Right lobe of liver (tissue), 6 donors: ENCODE data around the gene OPN1SW. TPM values are rescaled to one million over a fixed set of nuclear protein-coding genes. Genes with fewer than 3 reads are reported as not detected.

Experiments
- ATAC-seq, 4 donors: fragments of 200-7000 bp; cut with Tn5 transposase; one replicate each; pipeline ENCODE4 v1.9.1; 2020; ENCODE audit warnings: mild to moderate bottlenecking in 4 of 4, moderate library complexity in 4 of 4
- DNase-seq, 3 donors: peaks; one replicate each; pipeline ENCODE4 v3.0.0-alpha.2; 2020
- H3K27ac ChIP-seq, 3 donors: fragments of 200-600 bp; one replicate each; pipeline ENCODE4 v1.8.0; 2022
- H3K27me3 ChIP-seq, 2 donors: fragments of 200-600 bp; one replicate each; pipeline ENCODE4 v1.8.0; 2022
- H3K36me3 ChIP-seq, 4 donors: fragments of 200-600 bp; sonication (generic) in 1 of 4; one replicate each; pipeline versions ENCODE4 v1.5.1 to v1.8.0; 2017 to 2022; ENCODE audit warnings: control low read depth in 1 of 4
- H3K4me1 ChIP-seq, 4 donors: fragments of 200-600 bp; sonication (generic) in 1 of 4; one replicate each; pipeline versions ENCODE4 v1.5.1 to v1.8.0; 2017 to 2022; ENCODE audit warnings: control low read depth in 1 of 4
- H3K4me3 ChIP-seq, 3 donors: fragments of 200-600 bp; one replicate each; pipeline ENCODE4 v1.8.0; 2022
- H3K9me3 ChIP-seq, 4 donors: fragments of 200-600 bp; sonication (generic) in 1 of 4; one replicate each; pipeline versions ENCODE4 v1.5.1 to v1.8.0; 2017 to 2022; ENCODE audit warnings: control low read depth in 1 of 4
- CTCF ChIP-seq, 4 donors: fragments of 200-600 bp in 3 of 4; fragments of 450-650 bp in 1 of 4; IDR thresholded peaks; one replicate each; pipeline versions ENCODE4 v1.5.1 to v1.8.0; 2016 to 2022; ENCODE audit warnings: antibody characterized with exemption in 4 of 4, mild to moderate bottlenecking in 2 of 4
- POLR2A ChIP-seq: fragments of 450-650 bp; IDR thresholded peaks from one replicate; pipeline ENCODE4 v1.6.1; 2017; ENCODE audit warnings: antibody characterized with exemption, mild to moderate bottlenecking
- WGBS: methylation state at CpG from one replicate; pipeline ENCODE4 v1.1.6; 2018; ENCODE audit warnings: low coverage, low lambda C conversion rate; ENCODE audit not compliant: insufficient coverage; ENCODE audit errors: missing lambda C conversion rate; 5-methylcytosine and 5-hydroxymethylcytosine counted together
- intact Hi-C, 2 donors: fragments of 100-400 bp; cut with DNase I; formaldehyde crosslinking; loops; one replicate each; pipeline versions ENCODE4 v1.11.2 to v1.14.1; 2022
- total RNA-seq, 6 experiments: library from RNA; depleted of rRNA in 2 of 6; stranded (reverse); fragments of >200 nt in 2 of 6; fragmentation: NEBNext Ultra II Directional in 3 of 6; extraction: Animal tissue kit (Norgen Biotek cat#: 25700) in 3 of 6; gene quantifications; one replicate each; pipeline versions ENCODE4 v1.1.0 to v1.2.4, GENCODE V29; 2016 to 2023
- donor health status: DM: no; HTN: yes; CAD: no.
- donor health status: DM: no; HTN: no; CAD: no.
- donor health status: DM: no; HTN: no; CAD: no.
- donor health status: DM: no; HTN: yes; CAD: no.
- donor health status: DM: no; HTN: yes; CAD: no.

The OPN1SW gene
- total RNA-seq, 6 experiments from 2014 or later, result not detected

- ATAC-seq (peak in 1 of 4 donors; percentile 22), DNase-seq (no peak)
- no peaks in the 10 kb centered on the region for H3K9me3 ChIP-seq
- 39% methylated on average over 1 of the region's 1 CpG for WGBS
- peaks cover 0 to 32% (median 5%) of the 10 kb centered on the region in 4 donors for H3K4me1 ChIP-seq
- intact Hi-C loops, result no loop called here
- H3K27ac ChIP-seq, result no peak overlapping the region
- H3K36me3 ChIP-seq, result peaks cover 0 to 23% (median 11%) of the 10 kb centered on the region in 4 donors
- no peak overlapping the region for H3K4me3 ChIP-seq
- H3K27me3 ChIP-seq, result no peaks in the 10 kb centered on the region
- TF ChIP-seq POLR2A (no peak), CTCF (IDR thresholded peaks at IDR 0.05) (no peak)
Measured at GRCh38 chr7:128745706-128746105, 29.9 kb downstream of the OPN1SW start.

- TF ChIP-seq CTCF (IDR thresholded peaks at IDR 0.05) (no peak), POLR2A (no peak)
- 42% methylated on average over 2 of the region's 2 CpGs for WGBS
- H3K4me3 ChIP-seq, result no peak overlapping the region
- H3K9me3 ChIP-seq, result no peaks in the 10 kb centered on the region
- DNase-seq (no peak), ATAC-seq (no peak)
- no peak overlapping the region for H3K27ac ChIP-seq
- H3K4me1 ChIP-seq, result peaks cover 0 to 39% (median 8%) of the 10 kb centered on the region in 4 donors
- H3K36me3 ChIP-seq, result peaks cover 0 to 16% (median 6%) of the 10 kb centered on the region in 4 donors
- intact Hi-C loops, result no loop called here
- H3K27me3 ChIP-seq, result no peaks in the 10 kb centered on the region
Measured at GRCh38 chr7:128744366-128744905, 31.2 kb downstream of the OPN1SW start.

GRCh38 chr7:128743112-128743772 is 32.4 kb downstream of the OPN1SW start:
- ATAC-seq, result no peak
- intact Hi-C loops, result no loop called here
- no peak for TF ChIP-seq CTCF (IDR thresholded peaks at IDR 0.05)
- TF ChIP-seq POLR2A, result no peak

GRCh38 chr7:128742206-128742605 is 33.4 kb downstream of the OPN1SW start:
- TF ChIP-seq POLR2A, result no peak
- TF ChIP-seq CTCF (IDR thresholded peaks at IDR 0.05), result no peak
- H3K27ac ChIP-seq, result no peak overlapping the region
- H3K4me1 ChIP-seq, result peaks cover 0 to 39% (median 7%) of the 10 kb centered on the region in 4 donors

More at GRCh38 chr7:128743112-128743772, 32.4 kb downstream of the OPN1SW start:
- H3K27ac ChIP-seq, result no peak overlapping the region
- H3K27me3 ChIP-seq, result no peaks in the 10 kb centered on the region
- H3K36me3 ChIP-seq, result peaks cover 0 to 6% (median 0%) of the 10 kb centered on the region in 4 donors
- no peak overlapping the region for H3K4me3 ChIP-seq
- WGBS, result 72% methylated on average over 3 of the region's 7 CpGs
- no peak for DNase-seq
- H3K4me1 ChIP-seq, result peaks cover 0 to 39% (median 10%) of the 10 kb centered on the region in 4 donors
- no peaks in the 10 kb centered on the region for H3K9me3 ChIP-seq

More at GRCh38 chr7:128742206-128742605, 33.4 kb downstream of the OPN1SW start:
- DNase-seq (no peak), ATAC-seq (no peak)
- 63% methylated on average over 4 of the region's 4 CpGs for WGBS
- intact Hi-C loops, result no loop called here
- Histone ChIP-seq H3K27me3 (no peaks in the 10 kb centered on the region), H3K9me3 (no peaks in the 10 kb centered on the region), H3K36me3 (no peaks in the 10 kb centered on the region), H3K4me3 (no peak overlapping the region)
